ENCODE results near the gene TOGARAM1.

Gene TOGARAM1

DNA sequence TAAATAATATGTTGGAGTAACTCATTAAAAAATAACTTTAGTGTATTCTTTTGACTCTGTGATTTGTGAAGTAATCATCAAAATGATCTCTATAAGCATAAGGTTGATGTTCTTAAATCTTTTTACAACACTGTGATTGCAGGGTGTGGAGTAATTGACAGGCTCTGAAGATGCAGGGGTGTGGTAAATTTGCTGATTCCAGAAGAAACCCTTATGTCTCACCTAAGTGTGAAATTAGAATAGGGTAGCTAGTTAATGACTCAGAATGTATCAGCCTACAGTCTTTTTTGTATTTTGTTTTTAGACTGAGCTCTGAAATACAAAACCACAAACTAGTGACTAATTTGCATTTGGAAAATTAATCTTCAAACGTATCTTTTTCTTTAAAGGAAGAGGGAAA is 127.8 kb downstream of the TOGARAM1 start:
- DNase-seq (ENCODE audit: low read depth in 2 of 2, low spot score in 1 of 2) = no peak

DNA sequence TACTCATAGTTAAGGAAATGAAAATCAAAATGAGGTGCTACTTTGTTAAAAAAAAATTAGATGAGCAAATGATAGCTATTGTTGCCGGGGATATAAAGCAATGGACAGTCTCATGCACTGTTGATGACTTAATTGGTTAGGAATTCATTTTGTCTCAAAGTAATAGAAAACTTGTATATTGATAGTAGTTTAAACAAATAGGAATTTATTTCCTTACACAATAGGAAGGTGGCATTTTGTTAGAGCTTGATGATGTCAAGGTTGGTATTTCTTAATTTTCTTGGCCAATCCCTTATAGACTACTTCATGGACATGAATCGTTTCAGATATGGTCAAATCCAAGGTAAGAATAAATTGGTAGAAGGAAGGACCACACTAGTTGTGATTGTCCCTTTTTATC is 129.7 kb downstream of the TOGARAM1 start:
- no peak for DNase-seq (ENCODE audit: low read depth in 2 of 2, low spot score in 1 of 2)

DNA sequence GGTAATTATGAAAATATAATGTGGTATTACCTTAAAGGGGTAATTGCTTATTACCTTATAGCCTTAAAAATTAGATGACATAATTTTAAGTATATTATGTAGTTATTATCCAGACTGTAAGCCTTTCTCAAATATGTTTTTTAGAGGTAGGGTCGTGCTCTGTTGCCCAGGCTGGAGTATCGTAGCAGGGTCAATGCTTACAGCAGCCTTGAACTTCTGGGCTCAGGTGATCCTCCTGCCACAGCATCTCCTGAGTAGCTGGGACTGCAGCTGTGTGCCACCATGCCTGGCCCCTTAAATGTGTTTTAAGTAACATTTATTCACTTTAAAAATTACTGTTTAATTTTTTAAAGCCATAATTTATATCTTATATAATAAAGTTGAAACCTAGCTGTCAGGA is 132.3 kb downstream of the TOGARAM1 start:
- DNase-seq (ENCODE audit: low read depth in 2 of 2, low spot score in 1 of 2) = no peak

DNA sequence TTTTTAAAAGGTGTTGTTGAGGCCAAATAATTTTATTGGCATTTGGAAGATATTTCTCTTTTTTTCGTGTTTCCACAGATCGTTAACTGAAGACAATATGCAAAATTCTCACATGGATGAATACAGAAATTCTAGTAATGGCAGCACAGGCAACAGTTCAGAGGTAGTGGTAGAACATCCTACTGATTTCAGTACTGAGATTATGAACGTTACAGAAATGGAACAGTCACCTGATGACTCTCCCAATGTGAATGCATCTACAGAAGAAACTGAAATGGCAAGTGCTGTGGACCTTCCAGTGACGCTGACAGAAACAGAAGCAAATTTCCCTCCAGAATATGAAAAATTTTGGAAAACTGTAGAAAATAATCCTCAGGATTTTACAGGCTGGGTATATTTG is 133.2 kb downstream of the TOGARAM1 start:
- DNase-seq (ENCODE audit: low read depth in 2 of 2, low spot score in 1 of 2) = no peak

DNA sequence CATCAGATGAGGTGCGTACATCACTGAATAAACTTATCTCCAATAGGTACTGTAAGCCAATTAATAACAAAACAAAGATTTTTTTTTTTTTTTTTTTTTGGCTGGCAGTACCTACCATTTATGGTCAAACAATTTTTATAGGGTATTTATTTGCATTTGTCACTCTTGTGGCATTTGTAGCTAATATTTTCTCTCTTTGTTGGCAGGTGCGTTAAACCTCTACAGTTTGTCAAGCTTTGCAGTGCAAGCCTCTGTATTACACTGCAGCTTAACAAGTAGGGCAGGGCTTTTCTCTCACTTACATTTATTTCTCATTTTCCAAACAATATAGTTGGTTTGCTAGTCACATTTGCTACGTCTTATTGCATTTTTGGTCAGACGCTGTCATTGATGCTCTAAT is 134.2 kb downstream of the TOGARAM1 start:
- no peak for DNase-seq (ENCODE audit: low read depth in 2 of 2, low spot score in 1 of 2)

DNA sequence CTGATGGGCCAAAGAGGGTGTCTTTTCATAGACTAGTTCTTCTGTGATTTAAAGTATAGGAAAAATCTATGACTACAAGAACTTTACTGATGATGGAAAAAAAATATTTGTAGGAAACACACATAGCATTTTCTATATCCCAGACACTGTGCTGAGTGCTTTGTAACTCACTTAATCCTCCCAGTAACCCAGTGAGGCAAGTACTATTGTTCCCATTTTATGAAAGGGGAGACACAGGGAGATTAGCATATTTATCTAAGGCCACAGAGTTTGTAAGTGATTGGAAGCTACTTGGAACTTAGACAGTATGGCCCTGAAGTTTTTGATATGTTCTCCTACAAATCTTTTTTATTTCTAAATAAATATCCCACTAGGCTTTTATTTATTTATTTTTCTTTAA is 141.8 kb downstream of the TOGARAM1 start:
- DNase-seq (ENCODE audit: low read depth in 2 of 2, low spot score in 1 of 2) = no peak

DNA sequence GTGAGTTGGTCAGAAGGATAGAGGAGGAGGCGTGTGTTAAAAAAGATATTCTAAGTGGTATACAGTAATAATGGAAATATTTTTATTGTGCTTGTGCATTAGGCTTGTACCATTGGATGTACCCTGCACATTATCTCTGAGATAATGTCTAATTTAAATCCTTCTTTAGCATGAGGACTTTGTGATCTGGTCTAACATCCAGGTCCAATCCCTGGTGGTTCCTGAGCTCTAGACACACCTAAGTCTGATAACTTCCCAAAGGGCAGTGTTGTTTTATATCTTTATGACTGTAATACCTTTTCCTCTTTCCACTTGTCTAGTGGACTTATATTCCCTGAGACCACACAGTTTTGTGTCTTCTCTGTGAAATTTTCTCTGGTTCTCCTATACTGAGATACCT is 142.6 kb downstream of the TOGARAM1 start:
- DNase-seq (ENCODE audit: low read depth in 2 of 2, low spot score in 1 of 2) = no peak

DNA sequence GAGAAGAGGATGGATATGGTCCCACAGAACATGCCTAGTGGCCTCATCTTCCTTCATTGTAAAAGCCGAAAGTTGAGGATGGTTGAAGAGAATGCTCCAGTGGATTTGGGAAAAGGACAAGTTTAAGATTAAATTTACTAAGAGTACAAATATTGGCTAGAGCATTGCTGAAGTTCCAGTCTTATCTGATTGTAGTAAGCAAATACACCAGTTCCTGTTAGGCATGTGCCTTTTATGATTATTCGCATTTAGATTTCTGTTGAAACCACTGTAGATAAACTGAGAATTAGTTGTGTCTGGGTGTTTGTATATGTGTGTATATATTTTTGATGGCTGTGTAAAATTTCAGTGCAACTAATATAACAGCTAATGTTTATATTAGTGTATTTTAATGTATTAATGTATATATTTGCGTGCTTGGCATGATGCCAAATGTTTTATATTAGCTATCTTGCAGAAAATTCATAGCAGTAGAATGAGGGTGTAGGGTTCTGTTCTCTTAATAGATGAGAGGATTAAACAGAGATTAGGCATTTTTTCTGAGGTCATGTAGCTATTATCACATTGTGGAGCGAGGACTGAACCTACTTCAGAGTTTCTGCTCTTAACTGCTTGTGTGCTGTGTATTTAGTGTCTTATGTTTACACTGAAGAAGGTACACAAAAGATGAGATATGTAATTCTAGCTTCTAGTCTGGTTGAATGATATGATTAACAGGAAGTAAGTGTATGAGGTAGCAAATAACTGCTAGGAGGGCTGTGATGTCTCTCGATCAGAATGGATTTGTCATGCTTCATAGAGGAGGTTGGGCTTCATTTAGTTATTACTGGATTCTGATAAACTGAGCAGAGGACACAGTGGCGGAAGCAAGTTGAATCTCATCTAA is 151.1 kb downstream of the TOGARAM1 start:
- DNase-seq (ENCODE audit: low read depth in 2 of 2, low spot score in 1 of 2) = no peak

DNA sequence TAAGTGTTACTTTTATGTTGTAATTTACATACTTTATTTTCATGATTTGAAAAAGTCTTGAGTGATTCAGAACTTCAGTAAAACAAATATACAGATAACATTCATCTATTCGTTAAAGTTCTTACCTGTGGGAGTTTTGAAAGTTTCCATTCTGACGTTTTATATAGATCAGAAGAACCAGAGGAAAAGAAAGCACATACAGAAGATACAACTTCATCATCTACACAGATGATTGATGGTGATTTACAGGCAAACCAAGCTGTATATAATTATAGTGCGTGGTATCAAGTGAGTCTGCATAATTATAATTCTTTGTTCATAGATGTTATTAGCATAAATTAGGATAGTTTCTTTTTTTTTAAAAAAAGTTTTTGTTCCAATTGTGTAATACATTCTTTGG is 152.3 kb downstream of the TOGARAM1 start:
- DNase-seq (ENCODE audit: low read depth in 2 of 2, low spot score in 1 of 2) = no peak

DNA sequence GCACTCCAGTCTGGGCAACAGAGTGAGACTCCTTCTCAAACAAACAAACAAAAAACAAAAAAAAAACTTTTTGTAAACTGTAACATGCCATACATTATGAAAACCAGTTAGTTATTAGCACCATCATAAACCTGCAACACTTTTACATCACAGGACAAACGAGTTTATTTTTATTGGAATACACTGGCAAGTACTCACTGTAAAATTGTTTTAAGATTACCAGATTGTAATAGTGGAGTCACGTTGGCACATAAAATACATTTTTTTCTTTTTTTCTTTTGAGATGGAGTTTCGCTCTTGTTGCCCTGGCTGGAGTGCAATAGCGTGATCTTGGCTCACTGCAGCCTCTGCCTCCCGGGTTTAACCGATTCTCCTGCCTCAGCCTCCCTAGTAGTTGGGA is 156.6 kb downstream of the TOGARAM1 start:
- DNase-seq (ENCODE audit: low read depth in 2 of 2, low spot score in 1 of 2) = no peak

DNA sequence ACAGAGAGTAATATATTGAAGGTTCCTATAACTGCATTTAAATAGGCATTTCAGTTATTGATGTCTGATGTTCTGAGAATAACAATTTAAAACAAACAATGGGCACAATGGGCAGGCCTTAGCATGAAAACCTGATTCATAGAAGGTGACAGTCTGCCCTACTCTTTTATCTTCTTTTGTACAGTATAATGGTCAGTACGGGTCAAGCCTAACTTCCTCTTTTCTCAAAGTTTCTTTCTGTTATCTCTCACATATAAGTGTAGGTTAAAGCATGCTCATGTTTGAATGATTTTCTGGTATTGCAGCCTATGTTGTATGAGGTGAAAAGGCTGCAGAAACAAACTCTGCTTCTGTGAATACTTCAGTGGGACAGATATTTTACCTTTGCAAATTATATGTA is 158.1 kb downstream of the TOGARAM1 start:
- DNase-seq (ENCODE audit: low read depth in 2 of 2, low spot score in 1 of 2) = no peak

DNA sequence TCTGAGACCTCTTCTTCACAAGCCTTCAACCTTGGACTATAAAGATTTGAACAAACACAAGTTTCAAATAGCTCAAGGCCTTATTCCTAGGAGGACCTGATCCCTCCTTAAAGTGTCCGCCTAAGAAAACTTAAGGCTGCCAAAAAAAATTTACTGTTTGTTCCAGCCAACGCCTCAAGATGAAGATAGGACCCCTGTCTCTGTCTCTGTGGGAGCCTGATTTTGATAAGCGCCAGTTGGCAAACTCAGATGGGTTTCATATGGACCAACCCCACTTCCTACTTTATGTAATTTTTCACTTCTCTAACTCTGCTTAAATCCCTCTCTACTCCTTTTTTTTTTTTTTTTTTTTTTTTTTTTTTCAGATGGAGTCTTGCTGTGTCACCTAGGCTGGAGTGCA is 161.3 kb downstream of the TOGARAM1 start:
- DNase-seq (ENCODE audit: low read depth in 2 of 2, low spot score in 1 of 2) = no peak

Data from stimulated activated CD8-positive, alpha-beta memory T cell treated with anti-CD3 and anti-CD28 coated beads, Interleukin-4, amount 100 ng/mL, for 4 hours (primary cell).